ENCODE results near the gene MPHOSPH9. TPM values are rescaled to one million over a fixed set of nuclear protein-coding genes. Genes with fewer than 3 reads are reported as not detected.

The MPHOSPH9 gene
- total RNA-seq, 1 experiment from 2014 or later = 44.9 TPM

DNA sequence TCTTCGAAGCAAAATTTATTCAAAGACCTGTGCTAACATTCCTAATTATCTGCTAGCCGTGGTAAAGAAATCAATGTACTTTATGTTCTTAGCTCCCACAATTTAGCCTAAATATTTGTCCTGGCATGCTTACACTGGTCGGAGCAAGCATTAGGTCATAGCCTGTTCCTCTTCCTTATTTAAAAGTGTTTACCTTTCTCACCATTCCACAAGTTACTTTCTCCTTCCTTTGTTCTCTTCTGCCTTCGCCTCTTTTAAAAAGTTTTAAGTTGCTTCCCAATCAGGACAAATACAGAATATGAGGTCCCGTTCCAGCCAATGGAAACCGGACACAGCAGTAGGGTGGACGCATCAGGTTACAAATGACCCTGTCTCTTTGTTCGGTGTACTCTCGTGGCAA, 27.1 kb upstream of the MPHOSPH9 start:
- H3K9me2 ChIP-seq (ENCODE audit: insufficient read depth) = no peaks in the 10 kb centered on the region
- H3K9ac ChIP-seq (ENCODE audit: low read length) = no peak overlapping the region
- no peaks in the 10 kb centered on the region for H3K27me3 ChIP-seq (ENCODE audit: insufficient read depth, low read length)
- TF ChIP-seq EZH2phosphoT487 (IDR thresholded peaks at IDR 0.05; ENCODE audit: borderline replicate concordance) (no peak), FOSL1 (IDR thresholded peaks at IDR 0.05; ENCODE audit: low read depth) (no peak), POLR2AphosphoS5 (IDR thresholded peaks at IDR 0.05; ENCODE audit: low read depth, low read length) (no peak), EZH2 (IDR thresholded peaks at IDR 0.05) (no peak), JUND (IDR thresholded peaks at IDR 0.05) (no peak), ZFX (IDR thresholded peaks at IDR 0.05) (no peak)
- TF ChIP-seq, protein P1, sequence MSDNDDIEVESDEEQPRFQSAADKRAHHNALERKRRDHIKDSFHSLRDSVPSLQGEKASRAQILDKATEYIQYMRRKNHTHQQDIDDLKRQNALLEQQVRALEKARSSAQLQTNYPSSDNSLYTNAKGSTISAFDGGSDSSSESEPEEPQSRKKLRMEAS (IDR thresholded peaks at IDR 0.05) = no peak
- TF ChIP-seq, protein P2, sequence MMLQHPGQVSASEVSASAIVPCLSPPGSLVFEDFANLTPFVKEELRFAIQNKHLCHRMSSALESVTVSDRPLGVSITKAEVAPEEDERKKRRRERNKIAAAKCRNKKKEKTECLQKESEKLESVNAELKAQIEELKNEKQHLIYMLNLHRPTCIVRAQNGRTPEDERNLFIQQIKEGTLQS (IDR thresholded peaks at IDR 0.05) = no peak
- TF ChIP-seq, protein P3, sequence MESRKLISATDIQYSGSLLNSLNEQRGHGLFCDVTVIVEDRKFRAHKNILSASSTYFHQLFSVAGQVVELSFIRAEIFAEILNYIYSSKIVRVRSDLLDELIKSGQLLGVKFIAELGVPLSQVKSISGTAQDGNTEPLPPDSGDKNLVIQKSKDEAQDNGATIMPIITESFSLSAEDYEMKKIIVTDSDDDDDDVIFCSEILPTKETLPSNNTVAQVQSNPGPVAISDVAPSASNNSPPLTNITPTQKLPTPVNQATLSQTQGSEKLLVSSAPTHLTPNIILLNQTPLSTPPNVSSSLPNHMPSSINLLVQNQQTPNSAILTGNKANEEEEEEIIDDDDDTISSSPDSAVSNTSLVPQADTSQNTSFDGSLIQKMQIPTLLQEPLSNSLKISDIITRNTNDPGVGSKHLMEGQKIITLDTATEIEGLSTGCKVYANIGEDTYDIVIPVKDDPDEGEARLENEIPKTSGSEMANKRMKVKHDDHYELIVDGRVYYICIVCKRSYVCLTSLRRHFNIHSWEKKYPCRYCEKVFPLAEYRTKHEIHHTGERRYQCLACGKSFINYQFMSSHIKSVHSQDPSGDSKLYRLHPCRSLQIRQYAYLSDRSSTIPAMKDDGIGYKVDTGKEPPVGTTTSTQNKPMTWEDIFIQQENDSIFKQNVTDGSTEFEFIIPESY (IDR thresholded peaks at IDR 0.05; ENCODE audit: extremely low read depth, insufficient replicate concordance, low read length) = no peak
- ChIA-PET CTCF (no interaction called here), POLR2A (no interaction called here), RAD21 (ENCODE audit: low non-redundant PET in 1 of 2, low total read pairs in 2 of 2, uncharacterized antibody in 2 of 2, unreplicated experiment in 2 of 2) (no interaction called here)
- peaks cover 10% of the 10 kb centered on the region; the same call in 1 of the 2 replicates for H3K79me2 ChIP-seq (ENCODE audit: insufficient read depth, low read length)
- H3K4me2 ChIP-seq (ENCODE audit: low read length) = no peak overlapping the region
- DNase-seq (ENCODE audit: low read depth, low spot score) = no peak
- no peak overlapping the region for H2AFZ ChIP-seq (ENCODE audit: low read depth, low read length, poor library complexity, severe bottlenecking)
- no peaks in the 10 kb centered on the region for H3K9me3 ChIP-seq (ENCODE audit: control insufficient read depth in 1 of 2, insufficient read depth in 1 of 2, low read depth in 1 of 2, low read length in 2 of 2)
- intact Hi-C loops (cut with micrococcal nuclease) = no loop called here
- H4K20me1 ChIP-seq (ENCODE audit: insufficient read depth) = no peaks in the 10 kb centered on the region
- H3K4me3 ChIP-seq (replicated peaks in 1 of 2; ENCODE audit: low read depth in 1 of 2, low read length in 2 of 2) = no peak overlapping the region
- no TSS peak for BruUV-seq (replicated peaks)
- no peak overlapping the region for H3K27ac ChIP-seq (ENCODE audit: low read depth, low read length)
- peaks cover 38 to 53% of the 10 kb centered on the region in 2 experiments for H3K36me3 ChIP-seq (ENCODE audit: control insufficient read depth in 1 of 2, insufficient read depth in 2 of 2, low read length in 2 of 2)
- no peaks in the 10 kb centered on the region for H3K4me1 ChIP-seq (ENCODE audit: control insufficient read depth in 1 of 2, insufficient read depth in 2 of 2, low read length in 2 of 2)
- ATAC-seq = no peak

Measured in HCT116 (cell line).